ENCODE data around the gene BIK. TPM values are rescaled to one million over a fixed set of nuclear protein-coding genes. Genes with fewer than 3 reads are reported as not detected.

Gene BIK
- polyA plus RNA-seq, 1 of the 3 experiments (the other 2 are of a cell fraction): 0.66 TPM

- Histone ChIP-seq H2AFZ (ENCODE audit: low read depth) (no peak overlapping the region), H3K9ac (no peak overlapping the region), H3K27me3 (ENCODE audit: insufficient read depth) (no peaks in the 10 kb centered on the region), H3K79me2 (ENCODE audit: insufficient read depth) (no peaks in the 10 kb centered on the region), H3K4me1 (ENCODE audit: control insufficient read depth in 1 of 2, insufficient read depth in 2 of 2, low read depth in 1 of 2, low read length in 1 of 2) (no peaks in the 10 kb centered on the region), H3F3A (replicated peaks; ENCODE audit: insufficient read depth) (no peaks in the 10 kb centered on the region), H3K27ac (ENCODE audit: low read depth in 2 of 2, low read length in 1 of 2) (no peak overlapping the region), H3K9me3 (no peaks in the 10 kb centered on the region), H3K4me2 (no peak overlapping the region), H3K4me3 (ENCODE audit: low read depth in 2 of 2, low read length in 1 of 2) (no peak overlapping the region), H4K20me1 (ENCODE audit: insufficient read depth) (no peaks in the 10 kb centered on the region), H3K36me3 (replicated peaks in 1 of 2; ENCODE audit: control insufficient read depth in 1 of 2, insufficient read depth in 2 of 2, low read length in 1 of 2) (no peaks in the 10 kb centered on the region), H3K9me2 (no peaks in the 10 kb centered on the region)
- TF ChIP-seq ZBTB33 (IDR thresholded peaks at IDR 0.05; ENCODE audit: borderline replicate concordance, low read depth) (no peak), MXI1 (IDR thresholded peaks at IDR 0.05; ENCODE audit: low read depth, low read length) (no peak), ELF1 (IDR thresholded peaks at IDR 0.05) (no peak), USF2 (IDR thresholded peaks at IDR 0.05; ENCODE audit: borderline replicate concordance, low read depth, low read length) (no peak), MEF2A (IDR thresholded peaks at IDR 0.05; ENCODE audit: borderline replicate concordance, low read depth) (no peak), GABPA (IDR thresholded peaks at IDR 0.05; ENCODE audit: low read depth) (no peak), REST (IDR thresholded peaks at IDR 0.05; ENCODE audit: low read depth, low read length) (no peak), GATA2 (CRISPR knock-in tag; IDR thresholded peaks at IDR 0.05) (no peak), TAF1 (IDR thresholded peaks at IDR 0.05; ENCODE audit: borderline replicate concordance, low read depth, low read length) (no peak), SIN3A (IDR thresholded peaks at IDR 0.05; ENCODE audit: borderline replicate concordance, low read depth, low read length) (no peak), IRF3 (IDR thresholded peaks at IDR 0.05; ENCODE audit: low read depth, low read length) (no peak), USF1 (IDR thresholded peaks at IDR 0.05; ENCODE audit: borderline replicate concordance, low read depth) (no peak)
- WGBS (ENCODE audit: low lambda C conversion rate): 98% methylated on average over 12 of the region's 14 CpGs
- ChIA-PET CTCF (no interaction called here), POLR2A (no interaction called here)
- DNase-seq: no peak
These were observed 30.8 kb upstream of the BIK start for GRCh38 chr22:43079742-43080141.
